ENCODE data around the gene DLG2.

Gene DLG2

DNA sequence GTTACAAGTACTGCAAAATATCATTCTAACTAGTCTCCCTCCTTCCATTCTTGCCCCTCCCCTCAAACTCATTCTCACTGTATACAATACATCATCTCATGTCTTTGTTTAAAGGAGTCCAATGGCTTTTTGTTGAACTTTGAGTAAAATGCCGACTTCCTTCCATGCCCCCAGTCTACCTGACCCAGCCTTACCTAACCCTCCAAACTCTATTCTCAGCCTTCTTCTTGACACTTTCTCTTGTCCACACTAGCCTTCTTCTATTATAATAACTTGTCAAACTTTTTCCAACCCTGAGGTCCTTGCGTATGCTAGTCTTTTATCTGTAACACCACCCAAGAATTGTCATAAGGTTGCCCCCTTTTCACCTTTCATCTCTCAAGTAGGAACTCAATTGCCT lies 1329.6 kb downstream of the DLG2 start:
- no peak for FAIRE-seq

DNA sequence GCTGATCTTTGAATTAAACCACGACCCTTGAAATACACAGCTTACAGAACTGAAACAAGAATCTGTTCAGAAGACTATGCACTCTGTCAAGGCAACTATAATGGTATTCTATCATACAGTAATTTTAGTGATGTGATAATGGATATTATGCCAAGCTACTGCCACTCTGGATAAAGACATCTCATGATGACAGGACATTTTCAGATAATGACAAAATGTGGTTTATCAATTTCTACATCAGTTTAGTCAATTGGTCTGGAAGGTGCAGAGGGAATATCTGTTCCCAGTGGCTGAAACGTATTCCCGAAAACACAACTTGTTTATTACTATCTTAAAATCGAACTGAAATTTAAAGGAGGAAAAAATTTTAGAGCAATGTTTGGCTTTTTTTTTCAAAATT lies 1331.3 kb downstream of the DLG2 start:
- no peak for FAIRE-seq

- no peak for FAIRE-seq
These were observed 1334.2 kb downstream of the DLG2 start for GRCh38 chr11:84292955-84293354.

DNA sequence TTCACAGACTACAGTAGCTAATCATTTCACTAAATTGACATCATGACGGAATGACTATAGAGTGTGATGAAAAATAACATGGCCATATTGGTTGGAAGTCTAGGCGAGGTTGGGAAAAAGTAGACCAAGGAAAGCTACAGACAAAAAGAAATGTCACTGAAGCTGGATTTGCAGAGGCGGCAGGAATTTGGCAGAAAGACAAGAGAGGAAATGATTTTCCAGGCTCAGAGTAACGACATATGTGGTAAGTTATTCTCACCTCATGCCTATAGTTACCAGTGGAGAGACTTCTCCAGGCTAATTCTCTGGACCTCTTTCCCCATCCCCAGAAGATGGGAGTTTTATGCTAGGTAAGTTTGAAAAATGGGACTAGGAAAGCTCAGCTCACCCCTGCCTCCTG lies 1335.1 kb downstream of the DLG2 start:
- FAIRE-seq: no peak

- FAIRE-seq: no peak
These were observed 1336.5 kb downstream of the DLG2 start for GRCh38 chr11:84290647-84291046.

DNA sequence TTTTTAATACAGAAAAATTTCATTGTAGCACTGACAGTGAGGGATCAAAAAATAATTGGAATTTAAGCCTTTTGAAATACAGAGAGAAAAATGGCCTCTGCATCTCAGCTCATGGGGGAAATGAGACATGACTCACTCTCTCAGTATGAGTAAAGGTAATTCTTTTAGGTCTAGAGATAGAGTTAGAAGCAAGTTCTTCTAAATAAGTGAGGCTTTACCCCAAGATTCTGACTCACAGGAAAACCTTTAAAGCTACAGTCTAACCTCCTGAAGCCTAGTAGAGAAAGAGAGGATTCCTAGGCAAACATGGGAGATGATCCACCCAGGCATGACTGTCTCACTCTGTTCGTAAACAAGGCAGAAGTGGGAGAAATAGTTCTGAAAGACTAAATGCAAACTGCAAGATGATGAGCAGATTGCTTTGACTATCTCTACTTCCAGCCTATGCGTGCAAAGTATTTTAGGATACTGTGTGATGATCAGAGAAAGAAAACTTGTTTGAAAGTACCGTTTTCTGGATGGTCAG lies 1337.7 kb downstream of the DLG2 start:
- FAIRE-seq: no peak

- no peak for FAIRE-seq
These were observed 1353.6 kb downstream of the DLG2 start for GRCh38 chr11:84273541-84273940.

- no peak for FAIRE-seq
These were observed 1356.7 kb downstream of the DLG2 start for GRCh38 chr11:84270466-84270865.

DNA sequence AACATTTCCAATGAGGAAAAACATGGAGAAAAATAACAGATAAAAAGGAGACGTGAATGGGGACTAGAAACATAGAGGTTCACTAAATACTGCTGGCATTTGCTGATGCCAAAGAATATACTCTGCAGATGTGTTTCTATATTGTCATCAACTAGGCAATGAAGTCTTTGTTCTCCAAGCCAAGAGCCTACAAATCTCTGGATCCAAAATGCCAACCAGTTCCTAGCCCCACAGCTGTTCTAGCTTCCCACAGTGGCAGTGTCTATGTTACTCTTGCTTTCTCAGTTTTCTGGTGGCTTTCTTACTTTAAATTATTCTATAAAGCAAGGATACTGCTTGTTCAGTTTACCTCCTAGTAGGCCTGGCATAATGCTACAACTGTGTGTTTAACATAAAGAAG lies 1363.1 kb downstream of the DLG2 start:
- no peak for FAIRE-seq

DNA sequence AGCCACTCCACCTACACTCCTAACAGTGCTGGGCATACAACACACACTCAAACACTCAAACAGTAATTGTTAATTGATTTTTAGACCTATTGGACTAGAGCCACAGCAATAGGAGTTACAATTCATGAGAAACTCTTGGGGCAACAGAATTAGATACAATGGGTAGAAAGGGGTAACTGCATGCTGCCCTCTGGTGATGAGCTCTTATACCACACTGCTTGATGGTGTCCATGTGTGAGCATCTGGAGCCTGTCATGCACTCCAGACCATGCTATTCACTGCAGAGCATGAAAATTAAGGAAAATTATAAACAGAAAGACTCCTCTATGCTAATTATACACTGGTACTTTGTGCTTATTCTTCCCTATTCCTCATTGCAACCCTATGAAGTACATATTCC lies 1365.4 kb downstream of the DLG2 start:
- no peak for FAIRE-seq

DNA sequence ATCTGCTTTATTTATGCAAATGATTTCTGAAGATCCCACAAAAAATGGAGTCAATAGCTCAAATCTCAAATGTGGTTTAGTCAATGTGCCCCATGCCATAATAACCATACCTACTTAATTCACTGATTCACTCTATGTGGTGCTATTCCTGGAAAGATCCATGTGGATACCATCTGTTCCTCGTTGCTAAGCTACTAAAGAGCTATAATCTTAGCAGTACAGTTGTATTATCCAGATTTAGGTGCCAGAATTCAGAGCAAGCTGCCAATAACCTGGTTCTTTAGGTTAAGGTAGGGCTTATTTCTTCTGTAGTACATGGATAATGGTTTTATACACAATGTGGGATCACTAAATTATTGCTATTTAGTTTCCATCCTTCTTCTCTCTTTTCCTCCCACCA lies 1366.3 kb downstream of the DLG2 start:
- FAIRE-seq: no peak

- no peak for FAIRE-seq
These were observed 1370.5 kb downstream of the DLG2 start for GRCh38 chr11:84256618-84257017.

DNA sequence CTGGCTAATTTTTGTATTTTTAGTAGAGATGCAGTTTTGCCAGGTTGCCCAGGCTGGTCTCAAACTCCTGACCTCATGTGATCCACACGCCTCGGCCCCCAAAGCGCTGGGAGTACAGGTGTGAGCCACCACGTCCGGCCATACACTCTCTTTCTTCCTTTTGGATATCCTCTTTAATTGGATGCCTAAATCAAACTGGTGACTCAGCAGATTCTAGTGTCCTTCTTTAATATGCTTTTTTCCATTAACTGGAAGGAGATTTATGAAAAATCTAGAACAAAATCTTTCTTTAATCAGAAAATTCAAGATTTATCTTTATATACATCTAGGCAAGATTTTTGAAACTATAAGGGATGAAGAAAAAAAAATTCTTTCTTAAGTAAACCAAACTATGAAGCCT lies 1371.7 kb downstream of the DLG2 start:
- no peak for FAIRE-seq

DNA sequence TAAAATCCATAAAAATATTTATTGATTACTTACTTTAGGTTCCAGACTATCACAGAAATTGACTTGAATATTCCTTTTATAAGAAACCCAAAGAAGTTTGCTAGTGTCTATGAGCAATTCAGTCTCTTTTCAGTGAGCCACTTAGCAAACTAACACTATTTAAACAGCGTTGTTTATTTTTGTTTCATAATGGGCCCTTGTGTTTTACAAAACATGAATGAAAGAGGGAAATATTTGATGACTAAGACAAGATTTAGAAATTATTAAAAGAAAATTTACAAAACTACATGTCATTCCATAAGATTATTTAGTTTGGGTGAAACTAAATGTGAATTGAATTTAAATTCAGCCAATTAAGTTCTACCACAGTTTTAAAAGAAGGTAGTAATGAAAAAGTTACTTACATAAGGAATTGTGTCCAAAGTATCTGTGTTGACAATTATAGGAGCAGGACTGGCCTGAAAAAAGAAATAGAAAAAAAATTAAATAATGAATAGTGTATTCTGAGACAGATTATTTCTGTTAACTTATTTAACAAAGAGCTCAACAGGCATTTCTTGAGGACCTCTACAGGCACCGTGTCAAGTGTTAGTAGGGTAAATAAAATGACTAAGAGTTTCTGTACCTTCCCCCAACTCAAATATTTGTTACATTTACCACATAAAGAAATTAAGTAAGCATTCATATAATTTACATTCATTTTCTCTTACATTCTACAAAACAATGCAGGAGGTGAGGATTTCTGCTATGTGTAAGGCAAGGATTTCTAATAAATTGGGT lies 1376.1 kb downstream of the DLG2 start:
- FAIRE-seq: no peak

- FAIRE-seq: no peak
These were observed 1377.6 kb downstream of the DLG2 start for GRCh38 chr11:84249344-84250135.

- no peak for FAIRE-seq
These were observed 1379.2 kb downstream of the DLG2 start for GRCh38 chr11:84247926-84248325.

- FAIRE-seq: no peak
These were observed 1380.0 kb downstream of the DLG2 start for GRCh38 chr11:84247129-84247528.

DNA sequence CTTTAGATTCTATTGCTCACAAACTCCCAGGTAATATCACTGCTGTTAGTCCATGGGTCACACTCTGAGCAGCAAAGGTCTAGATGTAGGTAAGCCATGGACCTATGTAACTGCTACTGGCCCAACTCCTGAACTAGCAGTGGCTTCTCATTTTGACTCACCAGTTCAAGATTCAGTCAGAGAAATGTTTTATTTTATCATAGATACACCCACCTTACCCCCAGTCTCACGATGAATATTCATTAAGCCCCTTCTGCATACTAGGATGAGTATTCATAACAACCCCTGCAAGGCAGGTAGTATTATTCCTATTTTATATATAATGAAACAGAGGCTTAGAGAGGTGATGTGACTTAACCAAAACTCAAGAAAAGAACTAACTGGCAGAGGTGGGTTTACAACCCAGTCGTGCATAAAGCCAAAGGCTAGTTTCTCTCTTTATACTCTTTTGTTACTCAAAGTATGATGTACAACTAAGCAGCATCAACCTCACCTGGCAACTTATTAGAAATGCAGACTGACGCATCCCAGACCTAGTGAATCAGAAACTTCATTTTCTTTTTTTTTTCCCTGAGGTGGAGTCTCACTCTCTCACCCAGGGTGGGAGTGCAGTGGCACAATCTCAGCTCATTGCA lies 1383.4 kb downstream of the DLG2 start:
- no peak for FAIRE-seq

GRCh38 chr11:84241343-84242131 lies 1385.6 kb downstream of the DLG2 start:
- FAIRE-seq: no peak

GRCh38 chr11:84240847-84241246 lies 1386.3 kb downstream of the DLG2 start:
- FAIRE-seq: no peak

GRCh38 chr11:84236436-84236835 lies 1390.7 kb downstream of the DLG2 start:
- no peak for FAIRE-seq

- no peak for FAIRE-seq
These were observed 1392.5 kb downstream of the DLG2 start for GRCh38 chr11:84234462-84235202.

Data from G401.6 (cell line).